Measurements from ENCODE around the gene SKI.
"Not testable (repeated sequence)": the region's sequence is repeated elsewhere in the genome, so short reads cannot be mapped to it uniquely, and the experiment has no call there.

The SKI gene

GRCh38 chr1:2279817-2280216 is 51.7 kb downstream of the SKI start:
- no peak for DNase-seq

GRCh38 chr1:2282556-2283270 is 54.6 kb downstream of the SKI start:
- no peak for DNase-seq

- no peak for DNase-seq
These were observed 55.4 kb downstream of the SKI start for GRCh38 chr1:2283371-2283990.

- DNase-seq = no peak
These were observed 56.1 kb downstream of the SKI start for GRCh38 chr1:2283991-2284895.

GRCh38 chr1:2284932-2285331 is 56.8 kb downstream of the SKI start:
- no peak for DNase-seq

GRCh38 chr1:2286923-2287322 is 58.8 kb downstream of the SKI start:
- DNase-seq = no peak

- DNase-seq = no peak
These were observed 59.5 kb downstream of the SKI start for GRCh38 chr1:2287649-2288048.

- DNase-seq = no peak
These were observed 60.2 kb downstream of the SKI start for GRCh38 chr1:2288311-2288710.

GRCh38 chr1:2288816-2289536 is 60.9 kb downstream of the SKI start:
- DNase-seq = no peak

- DNase-seq = no peak
These were observed 61.5 kb downstream of the SKI start for GRCh38 chr1:2289607-2290006.

GRCh38 chr1:2290171-2290578 is 62.1 kb downstream of the SKI start:
- DNase-seq = no peak

GRCh38 chr1:2290595-2291510 is 62.7 kb downstream of the SKI start:
- DNase-seq = no peak

- no peak for DNase-seq
These were observed 63.5 kb downstream of the SKI start for GRCh38 chr1:2291577-2291976.

GRCh38 chr1:2292725-2293450 is 64.8 kb downstream of the SKI start:
- no peak for DNase-seq

GRCh38 chr1:2294033-2294724 is 66.1 kb downstream of the SKI start:
- DNase-seq = no peak

GRCh38 chr1:2294725-2295078 is 66.6 kb downstream of the SKI start:
- DNase-seq = no peak

GRCh38 chr1:2295526-2295925 is 67.4 kb downstream of the SKI start:
- no peak for DNase-seq

- DNase-seq = not testable (repeated sequence)
These were observed 68.1 kb downstream of the SKI start for GRCh38 chr1:2296211-2296610.

- DNase-seq = no peak
These were observed 68.5 kb downstream of the SKI start for GRCh38 chr1:2296614-2297013.

GRCh38 chr1:2297246-2298011 is 69.3 kb downstream of the SKI start:
- DNase-seq = no peak

Data from NCI-H1092 treated with DMSO at 0.1 percent for 48 hours (cell line).